Measurements from ENCODE around the gene RASA2.

Gene RASA2

DNA sequence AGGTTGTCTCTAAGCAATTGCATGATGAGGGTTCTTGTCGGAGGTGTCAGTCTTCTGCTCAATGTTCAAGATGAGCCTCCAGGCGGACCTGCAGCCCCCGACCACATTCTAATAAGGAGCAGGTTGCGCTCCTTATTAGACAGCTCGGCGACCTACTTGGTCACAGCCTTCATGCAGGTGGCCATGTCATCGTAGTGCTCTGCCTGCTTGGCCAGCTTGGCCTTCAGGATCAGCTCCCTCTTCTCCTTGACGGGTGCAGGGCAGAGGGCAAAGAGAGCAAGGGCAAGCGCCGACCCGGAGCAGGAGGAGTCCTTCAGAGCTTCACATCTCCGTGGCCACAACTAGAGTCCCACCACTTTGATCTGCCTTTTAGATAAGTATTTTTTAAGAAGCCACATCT lies 113.5 kb downstream of the RASA2 start:
- Histone ChIP-seq H4K20me1 (ENCODE audit: insufficient read depth) (no peaks in the 10 kb centered on the region), H3K36me3 (ENCODE audit: insufficient read depth) (no peaks in the 10 kb centered on the region)
- TF ChIP-seq, protein P1, sequence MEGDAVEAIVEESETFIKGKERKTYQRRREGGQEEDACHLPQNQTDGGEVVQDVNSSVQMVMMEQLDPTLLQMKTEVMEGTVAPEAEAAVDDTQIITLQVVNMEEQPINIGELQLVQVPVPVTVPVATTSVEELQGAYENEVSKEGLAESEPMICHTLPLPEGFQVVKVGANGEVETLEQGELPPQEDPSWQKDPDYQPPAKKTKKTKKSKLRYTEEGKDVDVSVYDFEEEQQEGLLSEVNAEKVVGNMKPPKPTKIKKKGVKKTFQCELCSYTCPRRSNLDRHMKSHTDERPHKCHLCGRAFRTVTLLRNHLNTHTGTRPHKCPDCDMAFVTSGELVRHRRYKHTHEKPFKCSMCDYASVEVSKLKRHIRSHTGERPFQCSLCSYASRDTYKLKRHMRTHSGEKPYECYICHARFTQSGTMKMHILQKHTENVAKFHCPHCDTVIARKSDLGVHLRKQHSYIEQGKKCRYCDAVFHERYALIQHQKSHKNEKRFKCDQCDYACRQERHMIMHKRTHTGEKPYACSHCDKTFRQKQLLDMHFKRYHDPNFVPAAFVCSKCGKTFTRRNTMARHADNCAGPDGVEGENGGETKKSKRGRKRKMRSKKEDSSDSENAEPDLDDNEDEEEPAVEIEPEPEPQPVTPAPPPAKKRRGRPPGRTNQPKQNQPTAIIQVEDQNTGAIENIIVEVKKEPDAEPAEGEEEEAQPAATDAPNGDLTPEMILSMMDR (conservative IDR thresholded peaks at IDR 0.05; ENCODE audit: low read depth, low read length), result no peak

DNA sequence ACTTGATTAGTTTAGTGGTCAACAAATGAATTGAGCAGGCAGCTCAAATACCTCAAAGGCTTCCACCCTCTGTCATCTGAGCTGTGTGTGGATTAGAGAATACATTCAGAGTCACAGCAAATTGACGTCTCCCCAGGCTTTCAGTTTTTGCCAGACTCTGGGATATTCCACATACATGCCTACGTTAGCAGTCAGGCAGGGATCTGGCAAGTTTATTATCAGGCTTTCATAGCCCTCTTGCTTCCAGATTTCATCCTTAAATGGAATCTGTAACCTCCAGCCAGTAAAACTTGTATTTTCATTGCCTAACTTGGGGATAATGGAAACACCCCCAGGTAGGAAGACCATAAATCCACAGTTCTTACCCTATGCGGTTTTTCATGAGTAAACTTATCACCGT lies 115.9 kb downstream of the RASA2 start:
- Histone ChIP-seq H3K4me1 (ENCODE audit: low read depth, poor library complexity, severe bottlenecking) (peaks cover 5% of the 10 kb centered on the region), H3K4me3 (IDR thresholded peaks at IDR 0.05; ENCODE audit: insufficient read depth, low read depth, low read length) (no peak overlapping the region), H3K27ac (no peak overlapping the region), H3K79me2 (ENCODE audit: insufficient read depth, low read depth) (no peaks in the 10 kb centered on the region), H4K20me1 (ENCODE audit: insufficient read depth) (no peaks in the 10 kb centered on the region), H3K4me2 (no peak overlapping the region), H3K27me3 (ENCODE audit: insufficient read depth, low read depth) (no peaks in the 10 kb centered on the region), H3K36me3 (ENCODE audit: insufficient read depth) (no peaks in the 10 kb centered on the region), H3K9ac (no peak overlapping the region), H2AFZ (ENCODE audit: low read depth) (no peak overlapping the region)
- TF ChIP-seq, protein P1 (conservative IDR thresholded peaks at IDR 0.05; ENCODE audit: low read depth, low read length), result no peak

More for the DNA sequence above, 113.5 kb downstream of the RASA2 start:
- Histone ChIP-seq H3K79me2 (ENCODE audit: insufficient read depth, low read depth) (no peaks in the 10 kb centered on the region), H3K4me2 (no peak overlapping the region), H3K4me1 (ENCODE audit: low read depth, poor library complexity, severe bottlenecking) (no peaks in the 10 kb centered on the region), H3K9ac (no peak overlapping the region), H2AFZ (ENCODE audit: low read depth) (no peak overlapping the region), H3K27ac (no peak overlapping the region), H3K27me3 (ENCODE audit: insufficient read depth, low read depth) (no peaks in the 10 kb centered on the region), H3K4me3 (IDR thresholded peaks at IDR 0.05; ENCODE audit: insufficient read depth, low read depth, low read length) (no peak overlapping the region)

DNA sequence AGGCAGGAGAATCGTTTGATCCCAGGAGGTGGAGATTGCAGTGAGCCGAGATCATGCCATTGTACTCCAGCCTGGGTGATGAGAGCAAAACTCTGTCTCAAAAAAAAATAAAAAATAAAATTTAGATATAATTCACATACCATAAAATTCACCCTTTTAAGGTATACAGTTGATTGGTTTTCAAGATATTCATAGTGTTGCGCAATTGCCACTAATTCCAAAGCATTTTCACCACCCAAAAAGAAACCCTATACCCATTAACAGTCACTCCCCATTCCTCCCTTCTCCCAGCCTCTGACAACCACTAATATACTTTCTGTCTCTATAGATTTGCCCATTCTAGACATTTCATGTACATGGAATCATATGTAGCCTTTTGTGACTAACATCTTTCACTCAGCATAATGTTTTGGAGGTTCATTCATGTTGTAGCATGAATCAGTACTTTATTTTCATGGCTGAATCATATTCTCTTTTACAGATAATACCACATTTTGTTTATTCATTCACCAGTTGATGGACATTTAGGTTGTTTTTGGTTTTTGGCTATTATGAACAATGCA lies 116.7 kb downstream of the RASA2 start:
- no peaks in the 10 kb centered on the region for H3K27me3 ChIP-seq (ENCODE audit: insufficient read depth, low read depth)
- no peak overlapping the region for H3K4me2 ChIP-seq
- H4K20me1 ChIP-seq (ENCODE audit: insufficient read depth), result no peaks in the 10 kb centered on the region
- H3K79me2 ChIP-seq (ENCODE audit: insufficient read depth, low read depth), result no peaks in the 10 kb centered on the region
- H3K4me1 ChIP-seq (ENCODE audit: low read depth, poor library complexity, severe bottlenecking), result peaks cover 5% of the 10 kb centered on the region
- no peak overlapping the region for H3K4me3 ChIP-seq (IDR thresholded peaks at IDR 0.05; ENCODE audit: insufficient read depth, low read depth, low read length)
- H3K9ac ChIP-seq, result no peak overlapping the region
- no peaks in the 10 kb centered on the region for H3K36me3 ChIP-seq (ENCODE audit: insufficient read depth)
- H2AFZ ChIP-seq (ENCODE audit: low read depth), result no peak overlapping the region
- H3K27ac ChIP-seq, result no peak overlapping the region
- TF ChIP-seq, protein P1 (conservative IDR thresholded peaks at IDR 0.05; ENCODE audit: low read depth, low read length), result no peak

DNA sequence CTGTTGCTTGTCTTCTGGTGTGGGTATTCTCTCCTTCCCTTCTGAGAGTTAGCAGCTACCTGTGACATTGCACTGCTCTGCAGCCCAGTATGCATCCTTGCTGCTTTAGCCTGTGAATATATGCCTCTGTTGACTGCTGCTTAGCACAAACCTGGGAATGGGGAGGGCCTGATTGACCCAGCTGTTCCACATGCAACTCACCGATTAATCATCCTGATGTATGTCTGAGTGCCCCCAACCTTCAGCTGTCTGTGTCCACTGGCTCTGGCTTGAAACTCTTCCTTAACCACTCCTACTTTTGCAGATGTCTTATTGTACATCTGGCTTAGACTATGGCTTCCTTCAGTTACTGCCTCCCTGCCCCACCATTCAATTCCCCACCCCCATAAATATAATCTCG lies 119.1 kb downstream of the RASA2 start:
- Histone ChIP-seq H3K79me2 (ENCODE audit: insufficient read depth, low read depth) (no peaks in the 10 kb centered on the region), H3K4me3 (IDR thresholded peaks at IDR 0.05; ENCODE audit: insufficient read depth, low read depth, low read length) (no peak overlapping the region), H3K4me1 (ENCODE audit: low read depth, poor library complexity, severe bottlenecking) (peaks cover 5% of the 10 kb centered on the region), H2AFZ (ENCODE audit: low read depth) (no peak overlapping the region), H4K20me1 (ENCODE audit: insufficient read depth) (no peaks in the 10 kb centered on the region), H3K36me3 (ENCODE audit: insufficient read depth) (no peaks in the 10 kb centered on the region), H3K27ac (no peak overlapping the region), H3K4me2 (no peak overlapping the region), H3K27me3 (ENCODE audit: insufficient read depth, low read depth) (no peaks in the 10 kb centered on the region), H3K9ac (no peak overlapping the region)
- TF ChIP-seq, protein P1 (conservative IDR thresholded peaks at IDR 0.05; ENCODE audit: low read depth, low read length), result no peak
